ENCODE results near the gene ZFAND3.

DNA sequence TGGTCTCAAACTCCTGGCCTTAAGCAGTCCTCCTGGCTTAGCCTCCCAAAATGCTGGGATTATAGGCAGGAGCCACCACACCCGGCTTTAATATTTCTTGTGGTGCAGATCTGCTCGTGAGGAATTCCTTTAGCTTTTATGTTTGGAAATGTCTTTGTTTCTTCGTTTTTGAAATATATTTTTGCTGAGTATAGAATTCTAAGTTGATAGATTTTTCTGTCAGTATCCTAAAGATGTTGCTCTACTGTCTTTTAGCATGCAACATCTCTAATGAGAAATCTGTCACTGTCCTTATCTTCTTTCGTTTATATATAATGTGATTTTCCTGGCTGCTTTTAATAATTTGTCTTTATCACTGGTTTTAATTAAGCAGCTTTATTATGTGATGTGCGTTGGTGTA lies 75.1 kb downstream of the ZFAND3 start:
- TF ChIP-seq, protein P1, sequence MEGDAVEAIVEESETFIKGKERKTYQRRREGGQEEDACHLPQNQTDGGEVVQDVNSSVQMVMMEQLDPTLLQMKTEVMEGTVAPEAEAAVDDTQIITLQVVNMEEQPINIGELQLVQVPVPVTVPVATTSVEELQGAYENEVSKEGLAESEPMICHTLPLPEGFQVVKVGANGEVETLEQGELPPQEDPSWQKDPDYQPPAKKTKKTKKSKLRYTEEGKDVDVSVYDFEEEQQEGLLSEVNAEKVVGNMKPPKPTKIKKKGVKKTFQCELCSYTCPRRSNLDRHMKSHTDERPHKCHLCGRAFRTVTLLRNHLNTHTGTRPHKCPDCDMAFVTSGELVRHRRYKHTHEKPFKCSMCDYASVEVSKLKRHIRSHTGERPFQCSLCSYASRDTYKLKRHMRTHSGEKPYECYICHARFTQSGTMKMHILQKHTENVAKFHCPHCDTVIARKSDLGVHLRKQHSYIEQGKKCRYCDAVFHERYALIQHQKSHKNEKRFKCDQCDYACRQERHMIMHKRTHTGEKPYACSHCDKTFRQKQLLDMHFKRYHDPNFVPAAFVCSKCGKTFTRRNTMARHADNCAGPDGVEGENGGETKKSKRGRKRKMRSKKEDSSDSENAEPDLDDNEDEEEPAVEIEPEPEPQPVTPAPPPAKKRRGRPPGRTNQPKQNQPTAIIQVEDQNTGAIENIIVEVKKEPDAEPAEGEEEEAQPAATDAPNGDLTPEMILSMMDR (conservative IDR thresholded peaks at IDR 0.05; ENCODE audit: low read length), result no peak
- no peak for TF ChIP-seq EZH2phosphoT487 (IDR thresholded peaks at IDR 0.05; ENCODE audit: borderline replicate concordance, low read depth, low read length)

All from OCI-LY7 (cell line).